Fibroblast of villous mesenchyme (primary cell): ENCODE data around the gene ANXA11. TPM values are rescaled to one million over a fixed set of nuclear protein-coding genes. Genes with fewer than 3 reads are reported as not detected.

Experiments
- DNase-seq: peaks from one replicate; pipeline ENCODE4 v3.0.0-alpha.2; 2010; ENCODE audit warnings: low read depth
- H3K4me3 ChIP-seq: 2 replicates; pipeline ENCODE4 v1.5.1; 2011; ENCODE audit warnings: low read depth, mild to moderate bottlenecking, low read length
- CTCF ChIP-seq: IDR thresholded peaks from 2 replicates; pipeline ENCODE4 v1.5.1; 2012; ENCODE audit warnings: low read depth, mild to moderate bottlenecking, low read length; ENCODE audit not compliant: insufficient read depth
- total RNA-seq: library from RNA; depleted of rRNA; stranded (reverse); fragments of >200 nt; gene quantifications from 2 replicates; pipeline ENCODE4 v1.2.3, GENCODE V29; 2012

Gene ANXA11
- total RNA-seq, 1 donor = 79.9 TPM

GRCh38 chr10:80168679-80169380 lies 36.5 kb downstream of the ANXA11 start:
- peak; percentile 39 for DNase-seq
- no peak overlapping the region for H3K4me3 ChIP-seq
- TF ChIP-seq CTCF = peak; percentile 24

- TF ChIP-seq CTCF = no peak
- H3K4me3 ChIP-seq = no peak overlapping the region
- DNase-seq = no peak
These were observed 37.2 kb downstream of the ANXA11 start for GRCh38 chr10:80168162-80168511.

- no peak for TF ChIP-seq CTCF
These were observed 37.7 kb downstream of the ANXA11 start for GRCh38 chr10:80167471-80168161.

GRCh38 chr10:80166581-80167470 lies 38.5 kb downstream of the ANXA11 start:
- no peak overlapping the region for H3K4me3 ChIP-seq
- DNase-seq = no peak
- no peak for TF ChIP-seq CTCF

More at GRCh38 chr10:80167471-80168161, 37.7 kb downstream of the ANXA11 start:
- no peak overlapping the region for H3K4me3 ChIP-seq
- DNase-seq = no peak

- peak; percentile 18 for TF ChIP-seq CTCF
- DNase-seq = peak; percentile 58
- H3K4me3 ChIP-seq = no peak overlapping the region
These were observed 40.2 kb downstream of the ANXA11 start for GRCh38 chr10:80165173-80165572.

- DNase-seq = no peak
- TF ChIP-seq CTCF = no peak
- H3K4me3 ChIP-seq = no peak overlapping the region
These were observed 40.7 kb downstream of the ANXA11 start for GRCh38 chr10:80164596-80164995.
